B cell (primary cell): ENCODE results near the gene PLD1. TPM values are rescaled to one million over a fixed set of nuclear protein-coding genes. Genes with fewer than 3 reads are reported as not detected.

Experiments used
- ATAC-seq: fragments of 200-7000 bp; cut with Tn5 transposase; one replicate; pipeline ENCODE4 v1.10.0; 2021; ENCODE audit warnings: low read depth, mild to moderate bottlenecking, moderate number of reproducible peaks, moderate library complexity
- CTCF ChIA-PET: fragments of 350-600 bp; sonication (Branson Sonifier 250); formaldehyde crosslinking; loops from one replicate; lab custom pipeline; 2021; ENCODE audit warnings: antibody characterized with exemption, inconsistent platforms; lab: Charles Lee
- POLR2A ChIA-PET: fragments of 350-600 bp; sonication (Branson Sonifier 250); formaldehyde crosslinking; loops from one replicate; lab custom pipeline; 2021; ENCODE audit warnings: antibody characterized with exemption; lab: Charles Lee
- DNase-seq: peaks from one replicate; pipeline ENCODE4 v3.0.0; 2013
- H2AFZ ChIP-seq: 2 replicates; pipeline ENCODE4 v1.6.1; 2012; ENCODE audit warnings: mild to moderate bottlenecking, low read depth, low read length; ENCODE audit not compliant: insufficient read depth, poor library complexity, severe bottlenecking
- H3K27ac ChIP-seq, 2 donors: 1 replicate in 1 of 2; 2 replicates in 1 of 2; pipeline ENCODE4 v1.5.1; 2012 to 2013; ENCODE audit warnings: low read length in 2 of 2, mild to moderate bottlenecking in 2 of 2, moderate library complexity in 1 of 2
- H3K27me3 ChIP-seq, 4 experiments: fragments of 200-600 bp in 1 of 4; sonication (generic) in 1 of 4; replicated peaks in 1 of 4; 1 replicate in 2 of 4; 2 replicates in 2 of 4; pipeline versions ENCODE4 v1.6.1 to v1.7.0; 2013 to 2016; ENCODE audit warnings: low read length in 3 of 4, mild to moderate bottlenecking in 2 of 4, mixed read lengths in 1 of 4, moderate library complexity in 1 of 4; ENCODE audit not compliant: insufficient read depth in 4 of 4, control insufficient read depth in 3 of 4; ENCODE audit errors: control extremely low read depth in 1 of 4
- H3K36me3 ChIP-seq, 2 experiments: replicated peaks in 1 of 2; 1 replicate in 1 of 2; 2 replicates in 1 of 2; pipeline versions ENCODE4 v1.6.1 to v1.7.1; 2013; ENCODE audit warnings: low read length in 1 of 2; ENCODE audit not compliant: insufficient read depth in 2 of 2, control insufficient read depth in 1 of 2; ENCODE audit errors: control extremely low read depth in 1 of 2, extremely low read depth in 1 of 2
- H3K4me1 ChIP-seq, 2 donors: fragments of 200-600 bp in 1 of 2; sonication (generic) in 1 of 2; 1 replicate in 1 of 2; 2 replicates in 1 of 2; pipeline versions ENCODE4 v1.5.1 to v1.6.1; 2013 to 2017; ENCODE audit warnings: low read length in 2 of 2; ENCODE audit not compliant: control insufficient read depth in 2 of 2, insufficient read depth in 2 of 2
- H3K4me2 ChIP-seq: replicated peaks from 2 replicates; pipeline ENCODE3; 2012; ENCODE audit warnings: mild to moderate bottlenecking, low read depth, low read length; ENCODE audit not compliant: poor library complexity, severe bottlenecking
- H3K4me3 ChIP-seq, 5 experiments: fragments of 200-600 bp in 1 of 5; sonication (generic) in 1 of 5; 1 replicate in 3 of 5; 2 replicates in 2 of 5; pipeline versions ENCODE4 v1.5.1 to v1.7.0; 2011 to 2016; ENCODE audit warnings: low read length in 4 of 5, mild to moderate bottlenecking in 4 of 5, low read depth in 2 of 5, control low read depth in 1 of 5, moderate library complexity in 1 of 5; ENCODE audit not compliant: insufficient read depth in 1 of 5; ENCODE audit errors: control extremely low read depth in 1 of 5, extremely low read depth in 1 of 5
- H3K79me2 ChIP-seq: fragments of 200-600 bp; sonication (generic); one replicate; pipeline ENCODE4 v1.6.0; 2016; ENCODE audit warnings: low read length; ENCODE audit not compliant: control insufficient read depth, insufficient read depth
- H3K9ac ChIP-seq: fragments of 200-600 bp; sonication (generic); 2 replicates; pipeline ENCODE4 v1.6.1; 2017; ENCODE audit warnings: mild to moderate bottlenecking, low read length, moderate library complexity
- H3K9me3 ChIP-seq, 3 donors: one replicate each; pipeline versions ENCODE4 v1.6.1 to v1.7.1; 2013; ENCODE audit warnings: low read length in 2 of 3; ENCODE audit not compliant: control insufficient read depth in 2 of 3, insufficient read depth in 1 of 3; ENCODE audit errors: control extremely low read depth in 1 of 3
- H4K20me1 ChIP-seq: 2 replicates; pipeline ENCODE4 v1.6.0; 2012; ENCODE audit warnings: mild to moderate bottlenecking, low read length; ENCODE audit not compliant: insufficient read depth, control insufficient read depth, poor library complexity, severe bottlenecking
- H3K27ac Mint-ChIP-seq: one replicate; pipeline ENCODE4 v1.8.0; 2021; ENCODE audit warnings: mixed read lengths
- H3K27me3 Mint-ChIP-seq: one replicate; pipeline ENCODE4 v1.8.0; 2021; ENCODE audit warnings: mixed read lengths
- H3K4me1 Mint-ChIP-seq: one replicate; pipeline ENCODE4 v1.8.0; 2021; ENCODE audit warnings: mixed read lengths
- H3K4me3 Mint-ChIP-seq: one replicate; pipeline ENCODE4 v1.8.0; 2021; ENCODE audit warnings: mixed read lengths
- H3K9me3 Mint-ChIP-seq: one replicate; pipeline ENCODE4 v1.8.0; 2022; ENCODE audit warnings: mixed read lengths; ENCODE audit not compliant: insufficient read depth
- EZH2 ChIP-seq: IDR thresholded peaks from 2 replicates; pipeline ENCODE4 v1.6.1; 2012; ENCODE audit warnings: borderline replicate concordance, low read depth, mild to moderate bottlenecking, moderate library complexity, low read length; ENCODE audit not compliant: insufficient read depth, poor library complexity, severe bottlenecking
- WGBS: methylation state at CpG from one replicate; pipeline ENCODE4 v1.1.5; 2013; ENCODE audit warnings: missing lambda C conversion rate; ENCODE audit not compliant: insufficient coverage; 5-methylcytosine and 5-hydroxymethylcytosine counted together
- intact Hi-C: fragments of 100-400 bp; cut with micrococcal nuclease; formaldehyde crosslinking; loops from one replicate; pipeline ENCODE4 v1.10.0; 2022
- polyA plus RNA-seq: library from polyadenylated mRNA; depleted of rRNA; stranded (reverse); fragments of >200 nt; gene quantifications from 2 replicates; pipeline ENCODE4 v1.2.3, GENCODE V29; 2012
- total RNA-seq, 2 donors: library from RNA; stranded (reverse); fragments of 120-200 nt in 1 of 2; gene quantifications; 1 replicate in 1 of 2; 2 replicates in 1 of 2; pipeline versions ENCODE4 v1.2.3 to v1.2.4, GENCODE V29; 2013 to 2022
- TF ChIP-seq, protein P1 (sequence below): fragments of 200-600 bp; IDR thresholded peaks from one replicate; pipeline ENCODE4 v1.8.0; 2022; ENCODE audit warnings: antibody characterized with exemption, mild to moderate bottlenecking

The PLD1 gene
- total and polyA plus RNA-seq, 2 donors (not counting 1 experiment from before 2014, with no cell fraction given) = 0.24 to 0.52 TPM

DNA sequence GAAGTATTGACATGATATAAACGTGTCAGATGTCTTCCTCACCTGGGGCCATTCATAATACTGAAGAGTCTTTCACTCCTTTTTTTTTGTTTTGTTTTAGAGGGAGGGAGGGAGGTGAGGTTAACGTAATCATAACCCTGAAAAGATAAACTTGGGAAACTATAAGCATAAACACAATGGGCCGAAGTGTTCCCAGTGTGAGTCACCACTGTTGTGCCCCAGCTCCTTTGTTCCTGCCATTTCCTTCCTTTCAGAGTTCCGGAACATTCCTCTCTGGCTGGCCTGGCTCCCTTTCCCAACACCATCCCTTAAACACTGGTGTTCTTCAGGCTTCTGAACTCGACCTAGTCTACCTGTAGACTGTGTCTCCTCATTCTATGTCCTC lies 18.6 kb downstream of the PLD1 start:
- no peak overlapping the region for H3K4me2 ChIP-seq
- no peak overlapping the region for H3K9ac ChIP-seq
- ATAC-seq (no peak), DNase-seq (no peak)
- Mint-ChIP-seq H3K4me3 (no peak overlapping the region), H3K9me3 (no peaks in the 10 kb centered on the region), H3K4me1 (no peaks in the 10 kb centered on the region), H3K27ac (no peak overlapping the region), H3K27me3 (no peaks in the 10 kb centered on the region)
- 84% methylated on average over 3 of the region's 5 CpGs for WGBS
- TF ChIP-seq EZH2 = no peak
- TF ChIP-seq, protein P1, sequence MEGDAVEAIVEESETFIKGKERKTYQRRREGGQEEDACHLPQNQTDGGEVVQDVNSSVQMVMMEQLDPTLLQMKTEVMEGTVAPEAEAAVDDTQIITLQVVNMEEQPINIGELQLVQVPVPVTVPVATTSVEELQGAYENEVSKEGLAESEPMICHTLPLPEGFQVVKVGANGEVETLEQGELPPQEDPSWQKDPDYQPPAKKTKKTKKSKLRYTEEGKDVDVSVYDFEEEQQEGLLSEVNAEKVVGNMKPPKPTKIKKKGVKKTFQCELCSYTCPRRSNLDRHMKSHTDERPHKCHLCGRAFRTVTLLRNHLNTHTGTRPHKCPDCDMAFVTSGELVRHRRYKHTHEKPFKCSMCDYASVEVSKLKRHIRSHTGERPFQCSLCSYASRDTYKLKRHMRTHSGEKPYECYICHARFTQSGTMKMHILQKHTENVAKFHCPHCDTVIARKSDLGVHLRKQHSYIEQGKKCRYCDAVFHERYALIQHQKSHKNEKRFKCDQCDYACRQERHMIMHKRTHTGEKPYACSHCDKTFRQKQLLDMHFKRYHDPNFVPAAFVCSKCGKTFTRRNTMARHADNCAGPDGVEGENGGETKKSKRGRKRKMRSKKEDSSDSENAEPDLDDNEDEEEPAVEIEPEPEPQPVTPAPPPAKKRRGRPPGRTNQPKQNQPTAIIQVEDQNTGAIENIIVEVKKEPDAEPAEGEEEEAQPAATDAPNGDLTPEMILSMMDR = no peak
- H2AFZ ChIP-seq = no peak overlapping the region
- H3K4me1 ChIP-seq = no peaks in the 10 kb centered on the region
- no peaks in the 10 kb centered on the region for H3K36me3 ChIP-seq
- peaks cover 0 to 2% (median 0%) of the 10 kb centered on the region in 3 donors for H3K9me3 ChIP-seq
- no peak overlapping the region for H3K4me3 ChIP-seq
- CTCF ChIA-PET = no interaction called here
- H3K79me2 ChIP-seq = no peaks in the 10 kb centered on the region
- POLR2A ChIA-PET = no interaction called here
- no peak overlapping the region for H3K27ac ChIP-seq
- H3K27me3 ChIP-seq = no peaks in the 10 kb centered on the region
- intact Hi-C loops = no loop called here
- no peaks in the 10 kb centered on the region for H4K20me1 ChIP-seq

DNA sequence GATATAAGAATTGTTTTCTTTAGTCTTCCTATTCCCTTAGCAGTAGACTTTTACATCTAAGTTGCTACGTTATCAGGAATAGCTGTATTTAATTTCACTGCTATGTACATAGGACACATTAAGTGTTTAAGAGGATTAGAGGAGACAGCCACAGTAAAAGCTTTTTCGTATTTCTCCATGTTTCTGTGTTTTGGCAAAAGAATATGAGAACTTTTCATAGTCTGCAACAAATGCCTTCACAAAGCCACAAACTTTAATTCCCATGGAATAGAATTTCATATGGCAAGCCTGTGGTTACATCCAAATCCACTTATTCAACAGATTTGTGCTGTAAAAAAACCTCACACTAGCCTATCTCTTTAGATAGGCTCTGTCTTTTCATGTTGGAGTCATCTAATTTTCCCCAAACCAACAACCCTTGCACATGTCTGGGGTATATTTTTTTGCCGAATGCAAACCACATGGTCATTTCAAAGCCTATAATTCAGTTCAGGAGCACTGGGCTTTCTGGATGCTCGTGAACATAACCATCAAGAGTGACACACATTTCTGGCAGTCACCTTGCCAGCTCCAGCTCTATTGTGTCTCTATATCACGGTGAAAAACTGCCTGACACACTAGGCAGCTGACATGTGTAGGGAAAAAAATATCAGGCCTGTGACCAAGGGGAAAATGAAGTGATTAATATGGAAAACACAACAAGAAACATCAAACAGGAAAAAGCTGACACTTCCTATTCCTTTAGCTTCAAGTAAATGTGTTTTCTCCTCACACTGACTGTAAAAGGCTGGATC lies 19.2 kb downstream of the PLD1 start:
- WGBS = no CpG with 5 or more reads among the region's 5 CpGs
- DNase-seq (no peak), ATAC-seq (no peak)
- Histone ChIP-seq H3K4me2 (no peak overlapping the region), H3K9me3 (peaks cover 0 to 2% (median 0%) of the 10 kb centered on the region in 3 donors), H3K4me1 (no peaks in the 10 kb centered on the region), H3K79me2 (no peaks in the 10 kb centered on the region), H3K36me3 (no peaks in the 10 kb centered on the region), H3K9ac (no peak overlapping the region), H3K27me3 (no peaks in the 10 kb centered on the region), H4K20me1 (no peaks in the 10 kb centered on the region), H2AFZ (no peak overlapping the region), H3K27ac (no peak overlapping the region), H3K4me3 (no peak overlapping the region)
- intact Hi-C loops = no loop called here
- Mint-ChIP-seq H3K4me1 (no peaks in the 10 kb centered on the region), H3K27me3 (no peaks in the 10 kb centered on the region), H3K9me3 (no peaks in the 10 kb centered on the region), H3K4me3 (no peak overlapping the region), H3K27ac (no peak overlapping the region)
- ChIA-PET POLR2A (no interaction called here), CTCF (no interaction called here)
- TF ChIP-seq EZH2 = no peak
